H9 (cell line): Measurements from ENCODE around the gene TEX47. TPM values are rescaled to one million over a fixed set of nuclear protein-coding genes. Genes with fewer than 3 reads are reported as not detected.

Experiments used
- DNase-seq: peaks from one replicate; pipeline ENCODE4 v3.0.0-alpha.2; 2017
- H2AFZ ChIP-seq: one replicate; pipeline ENCODE4 v1.6.1; 2013; ENCODE audit warnings: mild to moderate bottlenecking, low read length, control low read depth, moderate library complexity
- H2AK5ac ChIP-seq: 2 replicates; pipeline ENCODE4 v1.6.1; 2013; ENCODE audit warnings: low read length, control low read depth, mixed read lengths; ENCODE audit not compliant: insufficient read length
- H2BK120ac ChIP-seq: one replicate; pipeline ENCODE4 v1.6.1; 2013; ENCODE audit warnings: low read depth, mild to moderate bottlenecking, low read length, control low read depth, inconsistent platforms; ENCODE audit not compliant: poor library complexity, severe bottlenecking
- H2BK12ac ChIP-seq: 2 replicates; pipeline ENCODE4 v1.6.1; 2013; ENCODE audit warnings: low read length, control low read depth, mixed read lengths, low read depth; ENCODE audit not compliant: insufficient read length
- H2BK15ac ChIP-seq: 2 replicates; pipeline ENCODE4 v1.6.1; 2013; ENCODE audit warnings: low read depth, low read length, control low read depth
- H2BK20ac ChIP-seq: one replicate; pipeline ENCODE4 v1.6.1; 2013; ENCODE audit warnings: low read depth, mild to moderate bottlenecking, low read length, control low read depth, inconsistent platforms; ENCODE audit not compliant: poor library complexity, severe bottlenecking
- H2BK5ac ChIP-seq: 2 replicates; pipeline ENCODE4 v1.6.1; 2013; ENCODE audit warnings: low read length, control low read depth, mixed read lengths; ENCODE audit not compliant: insufficient read length
- H3K14ac ChIP-seq: 2 replicates; pipeline ENCODE4 v1.6.1; 2013; ENCODE audit warnings: low read length, control low read depth; ENCODE audit not compliant: insufficient read depth
- H3K18ac ChIP-seq: 2 replicates; pipeline ENCODE4 v1.6.1; 2013; ENCODE audit warnings: low read depth, mild to moderate bottlenecking, mixed read lengths, low read length, control low read depth; ENCODE audit not compliant: insufficient read length
- H3K23ac ChIP-seq: 2 replicates; pipeline ENCODE4 v1.6.1; 2013; ENCODE audit warnings: low read length, control low read depth, mixed read lengths, low read depth; ENCODE audit not compliant: insufficient read length
- H3K23me2 ChIP-seq: 2 replicates; pipeline ENCODE4 v1.6.1; 2013; ENCODE audit warnings: low read depth, mild to moderate bottlenecking, mixed read lengths, low read length, control low read depth; ENCODE audit not compliant: insufficient read length, poor library complexity, severe bottlenecking
- H3K27ac ChIP-seq: 2 replicates; pipeline ENCODE4 v1.5.1; 2013; ENCODE audit warnings: low read length, control low read depth, mixed read lengths, low read depth; ENCODE audit not compliant: insufficient read length
- H3K27me3 ChIP-seq: 2 replicates; pipeline ENCODE4 v1.6.1; 2013; ENCODE audit warnings: low read length, control low read depth, inconsistent platforms; ENCODE audit not compliant: insufficient read depth
- H3K4ac ChIP-seq: 2 replicates; pipeline ENCODE4 v1.6.1; 2013; ENCODE audit warnings: low read depth, mild to moderate bottlenecking, control low read depth, inconsistent platforms, low read length, moderate library complexity
- H3K4me1 ChIP-seq: 2 replicates; pipeline ENCODE4 v1.6.1; 2013; ENCODE audit warnings: low read length, control low read depth, inconsistent platforms; ENCODE audit not compliant: insufficient read depth
- H3K4me2 ChIP-seq: 2 replicates; pipeline ENCODE4 v1.6.1; 2013; ENCODE audit warnings: low read length, control low read depth, mixed read lengths; ENCODE audit not compliant: insufficient read length, insufficient read depth
- H3K56ac ChIP-seq: 2 replicates; pipeline ENCODE4 v1.6.1; 2013; ENCODE audit warnings: low read depth, mild to moderate bottlenecking, mixed read lengths, low read length, control low read depth; ENCODE audit not compliant: insufficient read length
- H3K79me1 ChIP-seq: 2 replicates; pipeline ENCODE4 v1.6.1; 2013; ENCODE audit warnings: low read depth, mild to moderate bottlenecking, moderate library complexity, low read length, control low read depth, inconsistent platforms; ENCODE audit not compliant: insufficient read depth, poor library complexity, severe bottlenecking
- H3K79me2 ChIP-seq: 2 replicates; pipeline ENCODE4 v1.6.1; 2013; ENCODE audit warnings: low read length, control low read depth, inconsistent platforms; ENCODE audit not compliant: insufficient read depth
- H3K9ac ChIP-seq: 2 replicates; pipeline ENCODE4 v1.6.1; 2013; ENCODE audit warnings: low read length, control low read depth, mixed read lengths; ENCODE audit not compliant: insufficient read length; ENCODE audit errors: extremely low read depth
- H3K9me3 ChIP-seq: one replicate; pipeline ENCODE4 v1.6.1; 2013; ENCODE audit warnings: low read depth, low read length, inconsistent platforms; ENCODE audit not compliant: control insufficient read depth
- H3T11ph ChIP-seq: one replicate; pipeline ENCODE4 v1.6.1; 2013; ENCODE audit warnings: mild to moderate bottlenecking, low read length, control low read depth, inconsistent platforms
- H4K20me1 ChIP-seq: one replicate; pipeline ENCODE4 v1.6.1; 2013; ENCODE audit not compliant: control insufficient read depth, insufficient read length, insufficient read depth
- H4K5ac ChIP-seq: 2 replicates; pipeline ENCODE4 v1.6.1; 2013; ENCODE audit warnings: low read depth, mild to moderate bottlenecking, mixed read lengths, low read length, control low read depth; ENCODE audit not compliant: insufficient read length
- H4K8ac ChIP-seq: replicated peaks from 2 replicates; pipeline ENCODE4 v1.6.1; 2013; ENCODE audit warnings: low read length, control low read depth, mixed read lengths, low read depth; ENCODE audit not compliant: insufficient read length
- H4K91ac ChIP-seq: 2 replicates; pipeline ENCODE4 v1.6.1; 2013; ENCODE audit warnings: low read depth, mild to moderate bottlenecking, moderate library complexity, mixed read lengths, low read length, control low read depth; ENCODE audit not compliant: insufficient read length
- H3K27ac Mint-ChIP-seq, 3 experiments: 2 replicates in 2 of 3; 3 replicates in 1 of 3; pipeline ENCODE4 v1.8.0; 2020 to 2021; ENCODE audit warnings: mixed read lengths in 3 of 3, mild to moderate bottlenecking in 1 of 3, moderate library complexity in 1 of 3
- H3K27me3 Mint-ChIP-seq: 2 replicates; pipeline ENCODE4 v1.8.0; 2021; ENCODE audit warnings: low read depth, mild to moderate bottlenecking, moderate library complexity, mixed read lengths
- H3K36me3 Mint-ChIP-seq, 3 experiments: 2 replicates in 2 of 3; 3 replicates in 1 of 3; pipeline ENCODE4 v1.8.0; 2020 to 2021; ENCODE audit warnings: low read depth in 3 of 3, mixed read lengths in 3 of 3; ENCODE audit not compliant: insufficient read depth in 1 of 3
- H3K4me1 Mint-ChIP-seq, 2 experiments: 2 replicates each; pipeline ENCODE4 v1.8.0; 2020; ENCODE audit warnings: mixed read lengths in 2 of 2
- H3K4me3 Mint-ChIP-seq, 2 experiments: 2 replicates in 1 of 2; 3 replicates in 1 of 2; pipeline ENCODE4 v1.8.0; 2020 to 2021; ENCODE audit warnings: mild to moderate bottlenecking in 2 of 2, mixed read lengths in 2 of 2, moderate library complexity in 1 of 2
- H3K9me3 Mint-ChIP-seq, 2 experiments: 2 replicates in 1 of 2; 3 replicates in 1 of 2; pipeline ENCODE4 v1.8.0; 2020; ENCODE audit warnings: mild to moderate bottlenecking in 2 of 2, mixed read lengths in 2 of 2, moderate library complexity in 1 of 2
- total RNA-seq: library from RNA; stranded (reverse); gene quantifications from 2 replicates; pipeline ENCODE4 v1.2.1, GENCODE V29; 2021
- TF ChIP-seq, protein P1 (sequence below): fragments of 200-600 bp; sonication (generic); conservative IDR thresholded peaks from 3 replicates; pipeline ENCODE4 v1.8.0; 2021; ENCODE audit warnings: antibody characterized with exemption, mild to moderate bottlenecking

The TEX47 gene
- total RNA-seq, 1 experiment from 2014 or later = not detected

DNA sequence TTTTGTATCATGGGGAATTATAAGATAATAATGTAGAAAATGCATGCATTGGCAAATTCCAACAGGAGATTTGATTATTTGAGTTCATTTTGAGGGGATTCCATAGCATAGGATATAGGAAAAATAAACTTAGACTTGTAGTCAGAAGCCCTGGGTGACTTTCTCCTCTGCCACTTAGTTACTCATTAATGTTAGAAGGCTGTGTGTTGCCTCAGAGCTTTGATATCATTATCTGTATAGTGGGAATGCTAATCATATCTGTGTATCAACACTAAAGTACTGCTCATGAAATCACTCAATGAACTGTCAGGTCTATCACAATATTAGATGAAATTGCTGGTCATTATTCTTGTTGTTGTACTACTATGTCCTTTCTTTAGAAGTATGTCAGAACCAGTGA, 23.0 kb upstream of the TEX47 start:
- no peak overlapping the region for H3K27ac ChIP-seq
- no peak overlapping the region for H3K9ac ChIP-seq
- no peak overlapping the region for H3K4me2 ChIP-seq

More for the DNA sequence above, 23.0 kb upstream of the TEX47 start:
- Mint-ChIP-seq H3K4me3 (no peak overlapping the region), H3K9me3 (no peaks in the 10 kb centered on the region; a peak in 1 of 5 replicates), H3K27me3 (no peaks in the 10 kb centered on the region), H3K36me3 (no peaks in the 10 kb centered on the region), H3K27ac (no peak overlapping the region), H3K4me1 (peaks cover 10 to 13% of the 10 kb centered on the region in 2 experiments)
- Histone ChIP-seq H3K27me3 (no peaks in the 10 kb centered on the region), H2AFZ (no peak overlapping the region), H3K9me3 (no peaks in the 10 kb centered on the region), H3K79me1 (no peaks in the 10 kb centered on the region), H4K5ac (no peak overlapping the region), H3K79me2 (no peaks in the 10 kb centered on the region), H3K23ac (no peak overlapping the region), H3K56ac (no peak overlapping the region), H3K14ac (no peak overlapping the region), H4K20me1 (no peaks in the 10 kb centered on the region), H2BK20ac (no peak overlapping the region), H4K91ac (no peak overlapping the region), H3K4ac (no peak overlapping the region), H2BK12ac (no peak overlapping the region), H2BK120ac (no peak overlapping the region), H3T11ph (no peak overlapping the region), H4K8ac (no peak overlapping the region), H3K23me2 (no peaks in the 10 kb centered on the region), H2BK5ac (no peak overlapping the region), H2AK5ac (no peak overlapping the region), H3K18ac (no peak overlapping the region), H3K4me1 (no peaks in the 10 kb centered on the region), H2BK15ac (no peak overlapping the region)
- TF ChIP-seq, protein P1, sequence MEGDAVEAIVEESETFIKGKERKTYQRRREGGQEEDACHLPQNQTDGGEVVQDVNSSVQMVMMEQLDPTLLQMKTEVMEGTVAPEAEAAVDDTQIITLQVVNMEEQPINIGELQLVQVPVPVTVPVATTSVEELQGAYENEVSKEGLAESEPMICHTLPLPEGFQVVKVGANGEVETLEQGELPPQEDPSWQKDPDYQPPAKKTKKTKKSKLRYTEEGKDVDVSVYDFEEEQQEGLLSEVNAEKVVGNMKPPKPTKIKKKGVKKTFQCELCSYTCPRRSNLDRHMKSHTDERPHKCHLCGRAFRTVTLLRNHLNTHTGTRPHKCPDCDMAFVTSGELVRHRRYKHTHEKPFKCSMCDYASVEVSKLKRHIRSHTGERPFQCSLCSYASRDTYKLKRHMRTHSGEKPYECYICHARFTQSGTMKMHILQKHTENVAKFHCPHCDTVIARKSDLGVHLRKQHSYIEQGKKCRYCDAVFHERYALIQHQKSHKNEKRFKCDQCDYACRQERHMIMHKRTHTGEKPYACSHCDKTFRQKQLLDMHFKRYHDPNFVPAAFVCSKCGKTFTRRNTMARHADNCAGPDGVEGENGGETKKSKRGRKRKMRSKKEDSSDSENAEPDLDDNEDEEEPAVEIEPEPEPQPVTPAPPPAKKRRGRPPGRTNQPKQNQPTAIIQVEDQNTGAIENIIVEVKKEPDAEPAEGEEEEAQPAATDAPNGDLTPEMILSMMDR = no peak
- no peak for DNase-seq
